SU-DHL-6 (cell line): ENCODE results near the gene ACOT8.

Experiments
- EZH2phosphoT487 ChIP-seq: fragments of 200-600 bp; sonication (generic), shearing (Covaris generic); conservative IDR thresholded peaks from 2 replicates; pipeline ENCODE4 v1.6.1; 2018; ENCODE audit warnings: mild to moderate bottlenecking, antibody characterized with exemption, low read length, moderate library complexity, mixed read lengths
- TF ChIP-seq, protein P1 (sequence below): fragments of 200-600 bp; sonication (generic); IDR thresholded peaks from one replicate; pipeline ENCODE4 v1.5.1; 2017; ENCODE audit warnings: antibody characterized with exemption, mild to moderate bottlenecking, low read length, moderate library complexity; ENCODE audit not compliant: insufficient read depth, poor library complexity, severe bottlenecking

DNA sequence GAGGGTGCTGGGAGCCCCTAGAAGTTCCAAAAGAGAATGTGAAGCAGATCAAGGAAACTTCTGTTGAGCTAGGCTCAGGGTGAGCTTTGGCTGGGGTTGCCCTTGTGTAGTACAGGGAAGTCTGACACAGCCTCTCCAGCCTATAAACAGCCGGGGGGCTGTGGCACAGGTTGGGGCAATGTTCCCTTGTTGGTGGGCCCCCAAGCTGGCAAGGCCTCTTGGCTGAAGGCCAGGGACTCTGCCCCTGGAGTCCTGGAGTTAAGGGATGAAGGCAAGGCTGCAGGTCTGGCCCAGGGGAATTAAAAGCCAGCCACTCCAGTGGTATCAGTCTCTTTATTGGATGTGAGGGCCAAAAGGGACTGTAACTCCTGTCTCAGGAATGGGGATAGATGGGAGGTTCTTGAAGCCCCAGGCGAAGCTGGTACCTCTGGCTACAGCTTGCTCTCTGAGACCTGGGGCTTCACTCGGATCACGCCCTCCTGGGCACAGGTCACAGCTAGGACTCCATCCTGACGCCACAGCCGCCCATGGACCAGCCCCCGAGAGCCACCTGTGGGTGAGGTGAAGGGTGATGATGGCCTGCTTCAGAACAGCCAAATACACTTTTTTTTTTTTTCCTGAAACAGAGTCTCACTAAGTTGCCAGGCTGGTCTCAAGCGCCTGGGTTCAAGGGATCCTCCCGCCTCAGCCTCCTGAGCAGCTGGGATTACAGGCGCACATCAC is 15.6 kb downstream of the ACOT8 start:
- TF ChIP-seq, protein P1, sequence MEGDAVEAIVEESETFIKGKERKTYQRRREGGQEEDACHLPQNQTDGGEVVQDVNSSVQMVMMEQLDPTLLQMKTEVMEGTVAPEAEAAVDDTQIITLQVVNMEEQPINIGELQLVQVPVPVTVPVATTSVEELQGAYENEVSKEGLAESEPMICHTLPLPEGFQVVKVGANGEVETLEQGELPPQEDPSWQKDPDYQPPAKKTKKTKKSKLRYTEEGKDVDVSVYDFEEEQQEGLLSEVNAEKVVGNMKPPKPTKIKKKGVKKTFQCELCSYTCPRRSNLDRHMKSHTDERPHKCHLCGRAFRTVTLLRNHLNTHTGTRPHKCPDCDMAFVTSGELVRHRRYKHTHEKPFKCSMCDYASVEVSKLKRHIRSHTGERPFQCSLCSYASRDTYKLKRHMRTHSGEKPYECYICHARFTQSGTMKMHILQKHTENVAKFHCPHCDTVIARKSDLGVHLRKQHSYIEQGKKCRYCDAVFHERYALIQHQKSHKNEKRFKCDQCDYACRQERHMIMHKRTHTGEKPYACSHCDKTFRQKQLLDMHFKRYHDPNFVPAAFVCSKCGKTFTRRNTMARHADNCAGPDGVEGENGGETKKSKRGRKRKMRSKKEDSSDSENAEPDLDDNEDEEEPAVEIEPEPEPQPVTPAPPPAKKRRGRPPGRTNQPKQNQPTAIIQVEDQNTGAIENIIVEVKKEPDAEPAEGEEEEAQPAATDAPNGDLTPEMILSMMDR: no peak
- no peak for TF ChIP-seq EZH2phosphoT487
